IMR-90 (cell line): ENCODE results near the gene CCDC194. TPM values are rescaled to one million over a fixed set of nuclear protein-coding genes. Genes with fewer than 3 reads are reported as not detected.
A peak's percentile ranks its signal among the peaks of the same experiment; 100 is the strongest.

Experiments
- ATAC-seq: fragments of 200-7000 bp; cut with Tn5 transposase; 2 replicates; pipeline ENCODE4 v1.9.1; 2020; ENCODE audit warnings: low read depth, mild to moderate bottlenecking, moderate library complexity
- BruUV-seq: library from RNA; stranded (reverse); fragments of 400-500 nt; replicated peaks from 2 replicates; lab custom pipeline; 2021; lab: Mats Ljungman, UMichigan
- CTCF ChIA-PET: fragments of 300-600 bp; formaldehyde crosslinking; extraction: SDS; loops from one replicate; lab custom pipeline; 2021; ENCODE audit warnings: antibody characterized with exemption; lab: Yijun Ruan, JAX
- POLR2A ChIA-PET: fragments of 300-600 bp; sonication (Branson Sonifier 250); formaldehyde crosslinking; loops from one replicate; lab custom pipeline; 2022; ENCODE audit warnings: antibody characterized with exemption; ENCODE audit not compliant: unreplicated experiment; lab: Charles Lee
- DNase-seq: peaks from one replicate; pipeline ENCODE4 v3.0.0; 2013
- H2AFZ ChIP-seq: replicated peaks from 2 replicates; pipeline ENCODE3; 2013; ENCODE audit warnings: low read length, mild to moderate bottlenecking; ENCODE audit not compliant: poor library complexity
- H2AK5ac ChIP-seq: 2 replicates; pipeline ENCODE4 v1.6.1; 2013; ENCODE audit warnings: low read depth, low read length, inconsistent platforms
- H2AK9ac ChIP-seq: replicated peaks from 2 replicates; pipeline ENCODE3; 2013; ENCODE audit warnings: mild to moderate bottlenecking, low read depth, low read length, moderate library complexity; ENCODE audit not compliant: poor library complexity
- H2BK120ac ChIP-seq: 2 replicates; pipeline ENCODE4 v1.6.1; 2013; ENCODE audit warnings: low read depth, low read length, inconsistent platforms
- H2BK15ac ChIP-seq: 3 replicates; pipeline ENCODE4 v1.6.1; 2013; ENCODE audit warnings: low read depth, low read length, inconsistent platforms
- H2BK20ac ChIP-seq: 2 replicates; pipeline ENCODE4 v1.6.1; 2013; ENCODE audit warnings: low read depth, mild to moderate bottlenecking, inconsistent platforms, low read length, moderate library complexity
- H2BK5ac ChIP-seq: 2 replicates; pipeline ENCODE4 v1.6.1; 2013; ENCODE audit warnings: mild to moderate bottlenecking, low read depth, low read length, inconsistent platforms; ENCODE audit not compliant: poor library complexity, severe bottlenecking
- H3K14ac ChIP-seq: replicated peaks from 2 replicates; pipeline ENCODE4 v1.6.1; 2013; ENCODE audit warnings: low read depth, low read length, inconsistent platforms
- H3K18ac ChIP-seq: 2 replicates; pipeline ENCODE4 v1.6.1; 2013; ENCODE audit warnings: low read depth, low read length, control low read depth
- H3K23ac ChIP-seq: 2 replicates; pipeline ENCODE4 v1.6.1; 2013; ENCODE audit warnings: low read depth, low read length, inconsistent platforms
- H3K27ac ChIP-seq: 2 replicates; pipeline ENCODE4 v1.5.1; 2013; ENCODE audit warnings: mild to moderate bottlenecking, control low read depth, low read length; ENCODE audit not compliant: insufficient read depth
- H3K27me3 ChIP-seq: 2 replicates; pipeline ENCODE4 v1.6.1; 2013; ENCODE audit warnings: low read length; ENCODE audit not compliant: control insufficient read depth, insufficient read depth
- H3K36me3 ChIP-seq: 2 replicates; pipeline ENCODE4 v1.6.1; 2013; ENCODE audit warnings: low read length, mixed read lengths; ENCODE audit not compliant: control insufficient read depth, insufficient read depth
- H3K4ac ChIP-seq: 2 replicates; pipeline ENCODE4 v1.6.1; 2013; ENCODE audit warnings: low read depth, low read length, inconsistent platforms
- H3K4me1 ChIP-seq: 2 replicates; pipeline ENCODE4 v1.6.1; 2013; ENCODE audit warnings: low read length, mixed read lengths; ENCODE audit not compliant: control insufficient read depth, insufficient read depth
- H3K4me2 ChIP-seq: 2 replicates; pipeline ENCODE4 v1.6.1; 2013; ENCODE audit warnings: low read depth, mild to moderate bottlenecking, control low read depth, low read length, moderate library complexity
- H3K4me3 ChIP-seq: 2 replicates; pipeline ENCODE4 v1.5.1; 2013; ENCODE audit warnings: low read depth, mild to moderate bottlenecking, control low read depth, low read length, moderate library complexity; ENCODE audit not compliant: insufficient read depth
- H3K56ac ChIP-seq: 2 replicates; pipeline ENCODE4 v1.6.1; 2013; ENCODE audit warnings: low read length, inconsistent platforms; ENCODE audit not compliant: insufficient read depth; ENCODE audit errors: extremely low read depth
- H3K79me1 ChIP-seq, 2 experiments: 2 replicates each; pipeline ENCODE4 v1.6.1; 2013; ENCODE audit warnings: low read length in 2 of 2, inconsistent platforms in 1 of 2, low read depth in 1 of 2
- H3K9ac ChIP-seq: 2 replicates; pipeline ENCODE4 v1.6.1; 2013; ENCODE audit warnings: low read depth, low read length, control low read depth
- H3K9me1 ChIP-seq: 2 replicates; pipeline ENCODE4 v1.6.1; 2013; ENCODE audit warnings: low read length, inconsistent platforms; ENCODE audit not compliant: insufficient read depth
- H3K9me3 ChIP-seq: 2 replicates; pipeline ENCODE4 v1.6.1; 2013; ENCODE audit warnings: low read length; ENCODE audit not compliant: control insufficient read depth, insufficient read depth
- H4K20me1 ChIP-seq: 2 replicates; pipeline ENCODE4 v1.6.1; 2013; ENCODE audit warnings: low read length, inconsistent platforms; ENCODE audit not compliant: insufficient read depth
- H4K5ac ChIP-seq: 2 replicates; pipeline ENCODE4 v1.6.1; 2013; ENCODE audit warnings: mild to moderate bottlenecking, low read depth, low read length, control low read depth
- H4K8ac ChIP-seq, 2 experiments: 2 replicates each; pipeline ENCODE4 v1.6.1; 2013; ENCODE audit warnings: low read depth in 2 of 2, low read length in 2 of 2, control low read depth in 1 of 2, inconsistent platforms in 1 of 2
- H4K91ac ChIP-seq: 2 replicates; pipeline ENCODE4 v1.6.1; 2013; ENCODE audit warnings: low read depth, low read length, inconsistent platforms; ENCODE audit not compliant: insufficient read depth
- CEBPB ChIP-seq: IDR thresholded peaks from 2 replicates; pipeline ENCODE4 v1.6.1; 2012; ENCODE audit warnings: low read depth, low read length, improper control_type of control experiment
- CTCF ChIP-seq: conservative IDR thresholded peaks from 2 replicates; pipeline ENCODE4 v1.5.1; 2012; ENCODE audit warnings: mild to moderate bottlenecking, low read depth, low read length, improper control_type of control experiment
- WGBS, 2 experiments: methylation state at CpG; one replicate each; pipeline versions ENCODE4 v1.1.5 to v1.1.7; 2013; ENCODE audit warnings: missing lambda C conversion rate in 2 of 2; ENCODE audit not compliant: insufficient read length in 1 of 2; ENCODE audit errors: extremely low coverage in 2 of 2; 5-methylcytosine and 5-hydroxymethylcytosine counted together
- dilution Hi-C: fragments of 300-500 bp; cut with HindIII; formaldehyde crosslinking; loops from one replicate; pipeline ENCODE4 v1.14.3; 2018; ENCODE audit warnings: low sequenced_read_pairs; ENCODE audit not compliant: unreplicated experiment
- in situ Hi-C: fragments of 300-500 bp; cut with MboI; formaldehyde crosslinking; loops from 3 replicates; pipeline ENCODE4 v1.14.3; 2019; ENCODE audit warnings: low sequenced_read_pairs, inconsistent platforms, mixed read lengths
- intact Hi-C: fragments of 100-400 bp; cut with micrococcal nuclease; formaldehyde crosslinking; loops from 2 replicates; pipeline ENCODE4 v1.10.0; 2022
- polyA plus RNA-seq, 3 experiments: library from polyadenylated mRNA; depleted of rRNA; stranded (reverse); fragments of >200 nt; gene quantifications; 2 replicates each; pipeline ENCODE4 v1.2.3, GENCODE V29; 2012; ENCODE audit warnings: low replicate concordance in 1 of 3
- total RNA-seq: library from RNA; depleted of rRNA; stranded (reverse); fragments of >200 nt; gene quantifications from 2 replicates; pipeline ENCODE4 v1.2.3, GENCODE V29; 2012

Gene CCDC194
- total and polyA plus RNA-seq, 2 of the 4 experiments (the other 2 are of a cell fraction), result not detected

DNA sequence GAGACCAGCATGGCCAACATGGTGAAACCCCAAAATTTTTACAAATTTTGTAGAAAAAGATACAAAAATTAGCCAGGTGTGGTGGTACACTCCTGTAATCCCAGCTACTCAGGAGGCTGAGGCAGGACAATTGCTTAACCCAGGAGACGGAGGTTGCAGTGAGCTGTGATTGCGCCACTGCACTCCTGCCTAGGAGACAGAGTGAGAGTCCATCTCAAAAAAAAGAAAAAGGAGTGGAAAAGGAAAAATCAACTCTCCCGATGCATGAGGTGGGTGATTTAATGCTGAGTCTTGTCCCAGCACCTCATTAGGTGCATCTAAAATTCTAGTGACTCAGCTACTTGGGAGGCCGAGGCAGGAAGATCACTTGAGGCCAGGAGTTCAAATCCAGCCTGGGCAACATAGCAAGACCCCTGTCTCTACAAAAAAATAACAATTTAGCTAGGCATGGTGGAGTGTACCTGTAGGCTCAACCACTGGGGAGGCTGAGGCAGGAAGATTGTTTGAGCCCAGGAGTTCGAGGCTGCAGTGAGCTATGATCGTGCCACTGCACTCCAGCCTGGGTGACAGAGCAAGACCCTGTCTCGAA is 36.8 kb downstream of the CCDC194 start:
- no peak overlapping the region for H2BK20ac ChIP-seq
- H3K36me3 ChIP-seq, result no peaks in the 10 kb centered on the region
- no peak overlapping the region for H2AK9ac ChIP-seq
- in situ Hi-C loops, result no loop called here
- no peak overlapping the region for H2BK120ac ChIP-seq
- H3K9me3 ChIP-seq, result no peaks in the 10 kb centered on the region
- H3K9ac ChIP-seq, result no peak overlapping the region
- no peak overlapping the region for H4K5ac ChIP-seq
- no peak overlapping the region; the same call in 1 of the 2 replicates for H3K23ac ChIP-seq
- no peak overlapping the region for H2BK5ac ChIP-seq
- no peaks in the 10 kb centered on the region for H3K4me1 ChIP-seq
- no peak overlapping the region for H4K91ac ChIP-seq
- H4K8ac ChIP-seq, result no peak overlapping the region
- H3K56ac ChIP-seq, result no peak overlapping the region
- ChIA-PET CTCF (no interaction called here), POLR2A (no interaction called here)
- H3K79me1 ChIP-seq, result no peaks in the 10 kb centered on the region
- no peak overlapping the region for H3K4ac ChIP-seq
- H3K14ac ChIP-seq, result no peak overlapping the region
- intact Hi-C loops, result no loop called here
- no peak overlapping the region for H3K18ac ChIP-seq
- WGBS, 2 experiments, result 100% methylated on average over 1 of the region's 7 CpGs; no CpG with 5 or more reads in 1 of the 2 experiments
- H3K27ac ChIP-seq, result no peak overlapping the region
- H4K20me1 ChIP-seq, result no peaks in the 10 kb centered on the region
- TF ChIP-seq CEBPB, result 0 out of 2 replicates have a peak, but pooled peaks have one; percentile 27
- no peak for TF ChIP-seq CTCF
- no TSS peak for BruUV-seq
- H3K4me3 ChIP-seq, result no peak overlapping the region
- DNase-seq (no peak), ATAC-seq (no peak)
- no peak overlapping the region for H2AK5ac ChIP-seq
- H2AFZ ChIP-seq, result no peak overlapping the region
- H3K9me1 ChIP-seq, result no peaks in the 10 kb centered on the region
- no peak overlapping the region for H2BK15ac ChIP-seq
- H3K27me3 ChIP-seq, result peaks cover 7% of the 10 kb centered on the region; the same call in 1 of the 2 replicates
- dilution Hi-C loops, result no loop called here
- no peak overlapping the region for H3K4me2 ChIP-seq
